ENCODE results near the gene RILPL1.
A peak's percentile ranks its signal among the peaks of the same experiment; 100 is the strongest.
"Not testable (repeated sequence)": the region's sequence is repeated elsewhere in the genome, so short reads cannot be mapped to it uniquely, and the experiment has no call there.

RILPL1 gene

GRCh38 chr12:123457980-123458779 lies 75.3 kb downstream of the RILPL1 start, which contains the start of gene SNRNP35:
SNRNP35 (plus strand) TSS chr12:123458139; CDS start chr12:123465541, 7,402 bp downstream.
- peak; percentile 95 for DNase-seq

- DNase-seq: peak; percentile 23
Measured at GRCh38 chr12:123453165-123453564, 80.4 kb downstream of the RILPL1 start.

- peak; percentile 28 for DNase-seq
Measured at GRCh38 chr12:123452276-123452550, 81.3 kb downstream of the RILPL1 start.

- DNase-seq: no peak
Measured at GRCh38 chr12:123450636-123451035, 82.9 kb downstream of the RILPL1 start.

- DNase-seq: no peak
Measured at GRCh38 chr12:123449856-123450255, 83.7 kb downstream of the RILPL1 start.

- no peak for DNase-seq
Measured at GRCh38 chr12:123449249-123449733, 84.2 kb downstream of the RILPL1 start.

GRCh38 chr12:123446333-123446713 lies 87.2 kb downstream of the RILPL1 start:
- DNase-seq: no peak

- no peak for DNase-seq
Measured at GRCh38 chr12:123445388-123446332, 87.9 kb downstream of the RILPL1 start.

GRCh38 chr12:123444092-123445026 lies 89.2 kb downstream of the RILPL1 start:
- no peak for DNase-seq

GRCh38 chr12:123442774-123443173 lies 90.7 kb downstream of the RILPL1 start:
- no peak for DNase-seq

GRCh38 chr12:123441523-123442164 lies 91.9 kb downstream of the RILPL1 start:
- no peak for DNase-seq

- DNase-seq: peak; percentile 82
Measured at GRCh38 chr12:123436017-123436964, 97.2 kb downstream of the RILPL1 start, which contains the start of gene RILPL2. RILPL2 (minus strand) TSS chr12:123436684; CDS start chr12:123436420, 264 bp downstream.

- no peak for DNase-seq
Measured at GRCh38 chr12:123435636-123436016, 97.9 kb downstream of the RILPL1 start.

GRCh38 chr12:123433615-123434014 lies 99.9 kb downstream of the RILPL1 start:
- no peak for DNase-seq

- DNase-seq: not testable (repeated sequence)
Measured at GRCh38 chr12:123431951-123432817, 101.3 kb downstream of the RILPL1 start.

- not testable (repeated sequence) for DNase-seq
Measured at GRCh38 chr12:123429101-123429500, 104.4 kb downstream of the RILPL1 start.

- DNase-seq: no peak
Measured at GRCh38 chr12:123428591-123428990, 104.9 kb downstream of the RILPL1 start.

GRCh38 chr12:123427036-123427769 lies 106.3 kb downstream of the RILPL1 start:
- no peak for DNase-seq

GRCh38 chr12:123421314-123421713 lies 112.2 kb downstream of the RILPL1 start:
- DNase-seq: no peak

Measured in retina (tissue), 1 donor.